NCI-H1092 treated with DMSO at 0.1 percent for 48 hours (cell line): ENCODE data around the gene SMIM38.
"Not testable (repeated sequence)": the region's sequence is repeated elsewhere in the genome, so short reads cannot be mapped to it uniquely, and the experiment has no call there.

Experiments used
- DNase-seq: peaks from one replicate; lab custom pipeline; 2025; lab: John Stamatoyannopoulos, UW

Gene SMIM38

GRCh38 chr11:69122326-69122629, 33.5 kb upstream of the SMIM38 start:
- DNase-seq = no peak

GRCh38 chr11:69122630-69123431, 32.9 kb upstream of the SMIM38 start:
- DNase-seq = no peak

DNA sequence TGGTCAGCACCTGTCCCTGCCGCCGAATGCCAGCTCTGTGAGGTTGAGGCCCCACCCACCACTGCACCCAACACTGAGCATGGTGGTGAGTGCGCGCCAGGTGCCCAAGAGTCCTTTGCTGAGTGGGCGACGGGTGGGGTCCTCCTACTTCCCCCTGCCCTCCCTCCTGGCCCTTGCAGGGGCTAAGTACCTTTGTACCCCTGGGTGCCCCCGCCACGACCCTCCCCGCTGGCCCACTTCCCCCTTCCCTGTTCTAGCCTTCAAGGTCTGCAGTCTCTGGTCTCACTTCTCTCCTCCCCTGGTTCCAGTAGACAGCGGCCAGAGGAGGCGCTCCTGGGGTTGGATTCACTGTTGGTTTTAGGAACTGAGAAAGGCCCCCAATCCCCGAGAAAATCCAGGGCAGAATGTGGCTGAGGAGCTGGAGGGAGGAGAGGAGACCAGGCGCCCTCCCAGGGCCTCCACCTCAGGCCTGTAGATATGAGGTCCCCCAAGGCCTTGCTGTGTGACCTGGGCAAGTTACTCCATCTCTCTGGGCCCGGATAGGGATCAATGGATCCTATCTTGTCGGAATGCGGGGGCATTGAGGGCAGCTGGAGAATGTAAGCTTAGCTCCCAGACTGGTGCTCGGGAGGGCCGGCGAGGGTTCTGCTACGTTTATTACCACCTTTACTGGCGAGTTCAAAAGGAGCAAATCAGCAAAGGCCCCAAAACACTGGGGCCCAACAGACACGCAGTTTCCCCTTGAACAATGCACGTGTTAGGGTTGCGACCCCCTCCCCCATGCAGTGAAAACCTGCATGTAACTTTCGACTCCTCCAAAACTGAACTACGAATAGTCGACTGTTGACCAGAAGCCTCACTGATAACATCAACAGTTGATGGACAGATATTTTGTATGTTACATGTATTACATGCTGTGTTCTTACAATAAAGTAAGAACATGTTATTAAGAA, 31.9 kb upstream of the SMIM38 start:
- no peak for DNase-seq

- DNase-seq = no peak
These were observed 29.9 kb upstream of the SMIM38 start for GRCh38 chr11:69125861-69126260.

DNA sequence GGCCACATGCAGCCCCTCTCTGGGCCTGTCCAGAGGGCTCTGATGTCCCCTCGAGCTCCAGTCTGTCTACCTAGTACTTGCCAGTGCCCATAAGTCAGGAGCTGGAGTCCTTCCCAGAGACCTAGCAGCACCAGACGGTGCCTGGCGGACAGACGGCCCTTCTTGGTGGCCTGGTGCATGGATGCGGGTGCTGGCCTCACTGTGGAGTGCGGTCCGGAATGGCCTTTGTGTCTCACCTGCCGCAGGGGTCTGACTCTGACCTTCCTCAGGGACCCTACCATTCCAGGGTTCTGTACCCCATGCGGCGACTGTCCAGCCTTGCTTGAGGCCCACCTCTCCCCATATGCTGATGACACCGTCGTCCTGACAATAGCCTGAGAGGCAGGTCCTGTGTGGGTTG, 29.4 kb upstream of the SMIM38 start:
- no peak for DNase-seq

- DNase-seq = no peak
These were observed 28.5 kb upstream of the SMIM38 start for GRCh38 chr11:69127081-69127850.

DNA sequence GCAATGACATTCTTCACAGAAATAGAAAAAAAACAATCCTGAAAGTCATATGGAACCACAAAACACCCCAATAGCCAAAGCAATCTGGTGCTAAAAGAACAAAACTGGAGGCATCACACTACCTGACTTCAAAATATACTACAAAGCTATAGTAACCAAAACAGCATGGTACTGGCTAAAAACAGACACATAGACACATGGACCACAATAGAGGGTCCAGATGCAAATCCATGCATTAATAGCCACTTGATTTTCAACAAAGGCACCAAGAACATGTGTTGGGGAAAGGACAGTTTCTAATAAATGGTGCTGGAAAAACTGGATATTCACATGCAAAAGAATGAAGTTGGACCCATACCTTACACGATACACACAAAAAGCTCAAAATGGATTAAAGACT, 27.9 kb upstream of the SMIM38 start:
- DNase-seq = no peak

- DNase-seq = no peak
These were observed 26.7 kb upstream of the SMIM38 start for GRCh38 chr11:69129053-69129452.

DNA sequence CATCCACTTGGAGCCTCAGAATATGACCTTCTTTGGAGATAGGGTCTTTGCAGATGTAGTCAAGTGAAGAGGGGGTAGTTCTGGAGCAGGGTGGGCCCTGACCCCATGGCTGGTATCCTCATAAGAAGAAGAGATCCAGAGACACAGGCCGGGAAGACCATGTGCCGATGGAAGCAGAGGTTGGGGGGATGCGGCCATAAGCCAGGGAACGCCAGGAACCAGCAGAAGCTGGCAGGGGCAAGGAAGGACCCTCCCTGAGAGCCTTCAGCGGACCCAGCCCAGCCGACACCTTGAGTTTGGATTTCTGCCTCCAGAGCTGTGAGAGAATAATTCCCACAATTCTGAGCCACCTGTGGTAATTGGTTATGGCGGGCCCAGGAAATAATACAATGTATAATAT, 26.1 kb upstream of the SMIM38 start:
- DNase-seq = no peak

- DNase-seq = no peak
These were observed 25.1 kb upstream of the SMIM38 start for GRCh38 chr11:69130654-69131053.

GRCh38 chr11:69131121-69131566, 24.6 kb upstream of the SMIM38 start:
- DNase-seq = no peak

DNA sequence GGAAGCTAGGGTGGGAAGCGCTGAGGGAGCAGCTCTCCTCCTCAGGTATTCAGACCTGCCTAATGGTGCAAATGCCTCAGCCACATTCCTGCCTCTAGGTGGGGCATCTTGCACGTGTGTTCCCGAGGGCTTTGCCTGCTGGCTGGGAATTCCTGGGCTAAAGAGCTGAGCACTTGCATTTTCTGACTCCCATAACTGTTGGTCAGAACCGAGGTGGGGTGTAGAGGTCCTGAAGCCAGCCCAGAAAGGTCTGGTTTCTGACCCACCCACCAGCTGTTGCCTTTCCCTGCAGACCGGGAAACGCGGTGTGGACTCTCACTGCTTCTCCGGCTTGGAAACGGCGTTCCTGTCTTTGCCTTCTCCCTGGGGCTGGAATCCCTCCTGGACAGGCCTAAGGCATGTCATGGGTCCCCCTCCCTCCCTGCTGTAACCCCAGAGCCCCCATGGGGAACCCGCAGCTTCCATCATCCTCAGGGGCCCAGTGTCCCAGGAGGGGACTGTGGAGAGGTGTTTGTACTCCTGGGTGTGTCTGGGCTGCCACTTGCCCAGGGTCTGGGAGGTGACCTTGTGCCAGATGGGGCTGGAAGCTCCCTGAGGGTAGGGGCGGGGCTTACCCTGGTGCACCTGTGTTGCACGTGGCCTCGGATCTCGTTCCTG, 24.0 kb upstream of the SMIM38 start:
- DNase-seq = peak; percentile 46

DNA sequence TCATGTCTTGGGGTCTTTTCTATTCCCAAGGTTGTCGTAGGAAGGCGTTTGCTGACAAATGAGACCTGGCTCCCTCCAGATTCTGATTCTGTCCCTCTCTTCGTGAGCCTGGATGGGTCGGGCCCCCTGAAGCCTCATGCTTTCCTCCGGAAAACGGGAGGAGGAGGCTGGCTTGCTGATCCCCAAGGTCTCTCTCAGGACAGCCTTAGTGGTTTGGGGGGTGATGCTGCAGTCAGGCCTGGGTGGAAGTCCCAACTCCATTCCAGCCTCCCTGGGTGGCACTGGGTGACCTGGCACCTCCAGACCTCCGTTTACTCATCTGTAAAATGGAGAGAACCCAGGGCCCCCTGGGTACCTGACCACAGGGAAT, 23.4 kb upstream of the SMIM38 start:
- DNase-seq = no peak

- DNase-seq = no peak
These were observed 22.5 kb upstream of the SMIM38 start for GRCh38 chr11:69133251-69133650.

DNA sequence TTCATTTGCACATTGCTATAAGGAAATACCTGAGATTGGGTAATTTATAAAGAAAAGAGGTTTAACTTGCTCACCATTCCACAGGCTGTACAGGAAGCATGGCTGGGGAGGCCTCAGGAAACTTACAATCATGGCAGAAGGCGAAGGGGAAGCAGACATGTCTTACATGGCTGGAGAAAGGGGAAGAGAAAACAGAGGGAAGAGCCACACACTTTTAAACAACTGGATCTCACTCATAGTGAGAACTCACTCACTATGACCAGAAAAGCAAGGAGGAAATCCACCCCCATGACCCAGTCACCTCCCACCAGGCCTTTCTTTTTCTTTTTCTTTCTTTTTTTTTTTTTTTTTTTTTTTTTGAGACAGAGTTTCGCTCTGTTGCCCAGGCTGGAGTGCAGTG, 21.6 kb upstream of the SMIM38 start:
- not testable (repeated sequence) for DNase-seq

GRCh38 chr11:69134957-69135356, 20.8 kb upstream of the SMIM38 start:
- DNase-seq = no peak

DNA sequence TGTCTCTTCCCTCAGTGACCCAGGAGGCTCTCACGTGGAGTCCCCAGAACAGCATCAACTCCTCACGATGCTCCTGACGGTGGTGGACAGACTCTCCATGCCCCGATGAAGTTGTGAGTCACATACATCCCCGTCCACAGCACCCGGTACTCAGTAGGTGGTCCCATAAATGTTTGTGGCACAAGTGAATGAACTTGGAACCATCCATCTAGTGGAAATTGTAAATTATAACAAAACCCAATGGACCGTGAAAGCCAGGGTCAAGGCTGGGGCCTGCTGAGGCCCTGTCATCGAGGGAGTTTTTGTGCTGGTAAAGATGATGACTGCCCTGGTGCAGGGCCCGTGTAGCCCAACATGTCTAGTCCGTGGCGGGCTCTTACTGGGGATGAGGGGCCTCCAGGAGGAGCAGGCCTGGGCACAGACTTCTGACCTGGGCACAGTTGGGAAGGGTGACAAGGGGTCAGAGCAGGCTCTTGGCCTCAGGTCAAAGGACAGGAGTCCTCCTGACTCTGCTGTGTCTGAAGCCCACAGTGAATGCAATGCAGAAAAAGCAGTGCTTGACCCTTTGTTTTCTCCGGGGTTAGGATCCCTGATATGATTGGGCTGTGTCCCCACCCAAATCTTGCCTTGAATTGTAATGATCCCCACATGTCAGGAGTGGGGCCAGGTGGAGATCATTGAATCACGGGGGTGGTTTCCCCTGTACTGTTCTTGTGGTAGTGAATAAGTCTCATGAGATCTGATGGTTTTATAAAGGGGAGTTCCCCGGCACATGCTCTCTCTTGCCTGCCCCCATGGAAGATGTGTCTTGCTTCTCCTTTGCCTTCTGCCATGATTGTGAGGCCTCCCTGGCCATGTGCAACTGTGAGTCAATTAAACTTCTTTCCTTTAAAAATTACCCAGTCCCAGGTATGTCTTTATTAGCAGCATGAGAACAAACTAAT, 20.0 kb upstream of the SMIM38 start:
- DNase-seq = no peak

DNA sequence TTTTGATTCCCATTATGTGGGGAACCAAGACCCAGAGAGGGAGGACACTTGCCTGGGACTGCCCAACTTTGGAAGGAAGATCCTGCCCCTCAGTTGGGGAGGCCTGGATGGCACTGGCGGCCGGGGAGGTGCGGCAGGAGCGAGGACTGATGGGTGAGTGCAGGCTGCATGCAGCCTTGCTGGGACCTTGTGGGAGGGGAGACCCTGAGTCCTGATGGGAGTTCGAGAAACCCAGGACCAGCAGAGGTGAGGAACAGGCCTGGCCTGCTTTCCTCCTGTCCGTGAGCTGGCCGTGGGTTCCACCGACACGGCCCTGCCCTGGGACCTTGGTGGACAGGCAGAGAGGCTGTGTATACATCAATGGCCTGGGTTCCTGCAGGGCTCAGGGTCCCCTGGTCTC, 19.3 kb upstream of the SMIM38 start:
- no peak for DNase-seq

DNA sequence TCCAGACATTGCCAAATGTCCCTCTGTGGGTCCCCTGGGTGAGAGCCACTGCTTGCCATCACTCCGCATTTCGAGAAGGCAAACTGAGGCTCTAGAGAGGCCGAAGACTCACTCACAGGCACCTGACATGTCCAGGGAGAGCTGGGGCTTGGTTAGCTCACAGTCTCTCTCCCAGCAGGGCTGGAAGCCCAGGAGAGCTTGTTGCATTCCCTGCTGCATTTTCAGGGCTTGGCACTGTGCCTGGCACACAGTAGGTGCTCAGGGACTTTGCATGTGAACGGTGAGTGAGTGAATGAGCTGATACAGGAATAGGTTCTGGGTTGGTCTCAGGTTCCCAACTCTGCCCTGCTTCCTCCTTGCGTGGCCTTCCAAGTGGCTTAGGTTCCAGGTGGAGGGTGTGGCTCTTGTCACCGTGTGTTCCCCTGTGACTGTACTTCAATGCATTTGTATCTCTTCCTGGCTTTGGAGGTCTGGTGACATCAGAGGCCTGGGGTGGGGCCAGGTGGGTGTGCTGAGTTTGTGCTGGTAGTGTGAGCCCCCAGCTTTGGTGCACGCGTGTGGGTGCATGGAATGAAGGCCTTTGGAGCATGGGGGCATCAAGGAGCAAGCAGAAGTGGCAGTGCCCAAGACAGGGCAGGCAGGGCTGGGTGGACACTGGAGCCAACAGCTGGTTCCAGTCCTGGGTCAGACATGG, 18.4 kb upstream of the SMIM38 start:
- no peak for DNase-seq

- no peak for DNase-seq
These were observed 17.5 kb upstream of the SMIM38 start for GRCh38 chr11:69138265-69138664.
